Gastroesophageal sphincter (tissue), 3 donors: ENCODE measurements around the gene PLEKHG4B.

Experiments used
- CTCF ChIP-seq, 4 experiments: fragments of 200-600 bp in 2 of 4; fragments of 450-650 bp in 2 of 4; sonication (generic) in 1 of 4; IDR thresholded peaks; one replicate each; pipeline ENCODE4 v1.5.1; 2017 to 2019; ENCODE audit warnings: antibody characterized with exemption in 4 of 4, mild to moderate bottlenecking in 2 of 4, moderate library complexity in 2 of 4
- EP300 ChIP-seq: sonication (generic); formaldehyde crosslinking; IDR thresholded peaks from one replicate; pipeline ENCODE4 v1.6.1; 2017; ENCODE audit warnings: antibody characterized with exemption, mild to moderate bottlenecking
- POLR2A ChIP-seq, 2 donors: fragments of 450-650 bp; IDR thresholded peaks; one replicate each; pipeline ENCODE4 v1.6.1; 2017; ENCODE audit warnings: antibody characterized with exemption in 2 of 2, mild to moderate bottlenecking in 2 of 2, moderate library complexity in 1 of 2
- POLR2AphosphoS5 ChIP-seq: sonication (generic); formaldehyde crosslinking; IDR thresholded peaks from one replicate; pipeline ENCODE4 v1.6.1; 2017; ENCODE audit warnings: antibody characterized with exemption

- TF ChIP-seq CTCF (IDR thresholded peaks at IDR 0.05) = no peak
- no peak for TF ChIP-seq POLR2A (IDR thresholded peaks at IDR 0.05)
- TF ChIP-seq POLR2AphosphoS5 = no peak
- no peak for TF ChIP-seq EP300
These were observed 34.8 kb downstream of the PLEKHG4B start for GRCh38 chr5:126806-127205.
